ENCODE data around the gene A3GALT2.

The A3GALT2 gene

GRCh38 chr1:33353531-33353930, 32.6 kb upstream of the A3GALT2 start:
- Histone ChIP-seq H3K4me2 (ENCODE audit: low read depth, low read length, poor library complexity, severe bottlenecking) (no peak overlapping the region), H3K27me3 (ENCODE audit: insufficient read depth, low read length, poor library complexity, severe bottlenecking) (no peaks in the 10 kb centered on the region), H3K9ac (ENCODE audit: low read depth, low read length, poor library complexity, severe bottlenecking) (no peak overlapping the region), H3K9me2 (replicated peaks; ENCODE audit: low read depth, low read length) (no peaks in the 10 kb centered on the region), H2AFZ (ENCODE audit: low read length) (no peak overlapping the region), H3K36me3 (ENCODE audit: insufficient read depth, low read length) (no peaks in the 10 kb centered on the region), H3K79me2 (ENCODE audit: insufficient read depth, low read length) (peaks cover 30% of the 10 kb centered on the region), H3K9me3 (ENCODE audit: insufficient read depth, low read depth, low read length) (no peaks in the 10 kb centered on the region), H4K20me1 (ENCODE audit: insufficient read depth, low read length, poor library complexity, severe bottlenecking) (peaks cover 6% of the 10 kb centered on the region), H3K4me3 (ENCODE audit: low read length, poor library complexity, severe bottlenecking) (no peak overlapping the region), H3F3A (ENCODE audit: low read depth) (no peaks in the 10 kb centered on the region), H3K4me1 (ENCODE audit: insufficient read depth, low read length, poor library complexity, severe bottlenecking) (peaks cover 17% of the 10 kb centered on the region)
- no peak for TF ChIP-seq CTCF (conservative IDR thresholded peaks at IDR 0.05; ENCODE audit: low read length)
- TF ChIP-seq EZH2phosphoT487 (IDR thresholded peaks at IDR 0.05; ENCODE audit: borderline replicate concordance), result no peak

GRCh38 chr1:33351281-33351660, 30.4 kb upstream of the A3GALT2 start:
- no peaks in the 10 kb centered on the region for H3K36me3 ChIP-seq (ENCODE audit: insufficient read depth, low read length)
- peaks cover 29% of the 10 kb centered on the region for H4K20me1 ChIP-seq (ENCODE audit: insufficient read depth, low read length, poor library complexity, severe bottlenecking)
- H3K4me1 ChIP-seq (ENCODE audit: insufficient read depth, low read length, poor library complexity, severe bottlenecking), result peaks cover 39% of the 10 kb centered on the region
- no peaks in the 10 kb centered on the region for H3K27me3 ChIP-seq (ENCODE audit: insufficient read depth, low read length, poor library complexity, severe bottlenecking)
- peak overlapping the region; percentile 99 for H3K4me3 ChIP-seq (ENCODE audit: low read length, poor library complexity, severe bottlenecking)
- peak overlapping the region; percentile 99 for H3K9ac ChIP-seq (ENCODE audit: low read depth, low read length, poor library complexity, severe bottlenecking)
- H3K79me2 ChIP-seq (ENCODE audit: insufficient read depth, low read length), result peaks cover 53% of the 10 kb centered on the region
- no peaks in the 10 kb centered on the region for H3K9me2 ChIP-seq (replicated peaks; ENCODE audit: low read depth, low read length)
- TF ChIP-seq CTCF (conservative IDR thresholded peaks at IDR 0.05; ENCODE audit: low read length) (no peak), EZH2phosphoT487 (IDR thresholded peaks at IDR 0.05; ENCODE audit: borderline replicate concordance) (no peak)
- no peaks in the 10 kb centered on the region for H3K9me3 ChIP-seq (ENCODE audit: insufficient read depth, low read depth, low read length)
- H3F3A ChIP-seq (ENCODE audit: low read depth), result no peaks in the 10 kb centered on the region
- no peak overlapping the region for H2AFZ ChIP-seq (ENCODE audit: low read length)
- H3K4me2 ChIP-seq (ENCODE audit: low read depth, low read length, poor library complexity, severe bottlenecking), result peak overlapping the region; percentile 100

DNA sequence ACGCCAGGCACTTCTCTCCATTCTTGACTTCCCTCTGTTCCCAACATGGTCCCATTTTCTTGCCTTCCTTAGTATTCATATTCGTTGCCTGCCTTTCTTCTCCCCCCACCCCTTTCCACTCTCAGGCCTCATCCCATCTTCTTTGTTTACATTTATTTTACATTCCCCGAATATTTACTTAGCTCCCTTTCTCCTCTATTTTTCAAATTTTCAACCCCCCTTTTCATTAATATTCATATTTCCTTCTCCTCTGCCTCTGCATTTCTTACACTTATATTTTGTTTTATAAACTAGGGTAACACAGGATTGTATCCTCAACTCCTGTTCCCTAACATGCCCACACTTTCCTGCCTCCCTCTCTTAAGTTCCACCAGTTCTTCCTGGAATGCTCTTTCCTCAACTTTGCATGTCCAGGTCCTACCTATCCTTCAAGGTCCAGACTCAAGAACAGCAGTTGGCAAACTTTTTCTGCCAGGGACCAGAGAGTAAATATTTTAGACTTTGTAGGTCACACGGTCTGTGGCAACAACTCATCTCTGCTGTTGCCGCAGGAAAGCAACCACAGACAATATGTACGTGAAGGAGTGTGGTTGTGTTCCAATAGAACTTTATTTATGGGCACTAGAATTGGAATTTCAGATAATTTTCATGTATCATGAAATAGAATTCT, 29.8 kb upstream of the A3GALT2 start:
- Histone ChIP-seq H3K4me1 (ENCODE audit: insufficient read depth, low read length, poor library complexity, severe bottlenecking) (peaks cover 44% of the 10 kb centered on the region), H3K4me3 (ENCODE audit: low read length, poor library complexity, severe bottlenecking) (peak overlapping the region; percentile 99), H3K9ac (ENCODE audit: low read depth, low read length, poor library complexity, severe bottlenecking) (peak overlapping the region; percentile 99), H3K27me3 (ENCODE audit: insufficient read depth, low read length, poor library complexity, severe bottlenecking) (no peaks in the 10 kb centered on the region), H4K20me1 (ENCODE audit: insufficient read depth, low read length, poor library complexity, severe bottlenecking) (peaks cover 33% of the 10 kb centered on the region), H3K9me2 (replicated peaks; ENCODE audit: low read depth, low read length) (no peaks in the 10 kb centered on the region), H3F3A (ENCODE audit: low read depth) (no peaks in the 10 kb centered on the region), H3K79me2 (ENCODE audit: insufficient read depth, low read length) (peaks cover 58% of the 10 kb centered on the region), H3K4me2 (ENCODE audit: low read depth, low read length, poor library complexity, severe bottlenecking) (peak overlapping the region; percentile 100), H3K9me3 (ENCODE audit: insufficient read depth, low read depth, low read length) (no peaks in the 10 kb centered on the region), H3K36me3 (ENCODE audit: insufficient read depth, low read length) (no peaks in the 10 kb centered on the region), H2AFZ (ENCODE audit: low read length) (peak overlapping the region; percentile 99)
- TF ChIP-seq EZH2phosphoT487 (IDR thresholded peaks at IDR 0.05; ENCODE audit: borderline replicate concordance) (no peak), CTCF (conservative IDR thresholded peaks at IDR 0.05; ENCODE audit: low read length) (no peak)
